Limb (tissue), 2 donors: ENCODE data around the gene OSTN.
"Not testable (repeated sequence)": the region's sequence is repeated elsewhere in the genome, so short reads cannot be mapped to it uniquely, and the experiment has no call there.

ENCODE experiments used
- DNase-seq, 2 donors: peaks; one replicate each; pipeline ENCODE4 v3.0.0-alpha.2; 2016; ENCODE audit errors: extremely low spot score in 2 of 2

The OSTN gene

DNA sequence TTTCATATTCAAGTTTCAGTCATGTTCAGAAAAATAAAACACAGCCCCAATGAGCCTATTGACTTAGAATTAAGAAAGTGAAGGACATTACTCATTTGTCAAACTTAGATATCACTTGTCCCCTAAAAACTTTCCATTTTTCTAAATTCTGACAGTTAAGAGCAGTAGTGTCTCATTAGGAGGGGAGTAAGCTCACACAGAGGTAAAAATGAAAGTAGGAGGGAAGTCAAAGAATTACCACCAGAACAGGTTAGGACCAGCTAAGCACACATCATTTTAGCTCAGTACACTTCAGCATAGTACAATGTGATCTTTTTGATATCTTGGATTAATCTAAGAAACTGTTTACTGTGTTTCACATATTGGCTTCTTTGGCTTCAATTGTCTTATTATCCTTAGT is 64.3 kb downstream of the OSTN start:
- no peak for DNase-seq

DNA sequence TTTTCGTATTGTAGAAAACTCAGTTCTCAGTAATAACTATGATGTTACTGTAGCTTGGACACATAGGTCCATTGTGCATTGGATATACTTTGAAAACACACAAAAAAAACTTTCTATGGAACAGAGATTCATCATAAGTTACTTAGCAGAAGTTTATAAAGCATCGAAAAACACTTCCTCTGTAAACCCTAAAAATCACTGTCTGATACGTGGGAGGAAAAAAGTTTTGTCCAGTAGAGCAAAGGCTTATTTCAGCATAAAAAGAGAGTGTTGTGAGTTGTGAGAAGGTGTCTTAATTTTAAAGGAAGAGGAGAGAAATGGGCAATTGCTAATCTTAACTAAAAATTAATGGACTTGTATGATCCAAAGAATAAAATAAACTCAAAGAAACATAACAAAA is 64.8 kb downstream of the OSTN start:
- DNase-seq, result no peak

GRCh38 chr3:191268737-191269136 is 69.7 kb downstream of the OSTN start:
- no peak for DNase-seq

DNA sequence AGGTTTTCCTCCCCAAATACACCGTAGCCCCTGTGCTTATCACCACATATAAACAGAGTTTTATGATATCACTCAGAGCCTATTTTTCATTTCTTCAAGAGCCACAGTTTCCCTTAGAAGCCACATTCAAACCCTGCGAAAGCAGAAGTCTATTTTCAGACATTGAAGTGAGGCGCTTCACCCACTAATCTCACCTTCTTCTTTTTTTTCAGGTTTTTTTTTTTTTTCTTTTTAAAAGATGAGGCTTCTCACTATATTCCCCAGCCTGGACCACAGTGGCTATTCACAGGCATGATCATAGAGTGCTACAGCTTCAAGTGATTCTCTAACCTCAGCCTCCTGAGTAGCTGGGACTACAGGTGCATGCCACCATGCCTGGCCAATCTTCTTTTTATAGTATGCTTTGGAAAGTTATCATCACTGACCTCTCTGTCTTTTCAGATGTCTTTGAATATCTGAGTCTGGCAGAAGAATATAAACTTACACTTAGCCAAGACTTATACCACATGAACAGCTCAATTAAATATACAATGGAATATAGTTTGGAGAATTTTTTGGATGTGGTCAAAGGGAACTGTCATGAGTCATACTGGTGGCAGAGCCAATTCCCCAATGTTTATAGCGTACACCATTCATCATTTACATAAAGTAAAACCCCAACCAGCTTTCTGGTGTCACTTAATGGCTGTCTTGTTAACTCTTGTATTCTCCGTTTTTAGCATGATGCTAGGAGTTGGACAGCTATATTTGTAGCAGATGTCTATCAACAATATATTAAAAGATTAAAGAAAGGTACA is 70.4 kb downstream of the OSTN start:
- no peak for DNase-seq

DNA sequence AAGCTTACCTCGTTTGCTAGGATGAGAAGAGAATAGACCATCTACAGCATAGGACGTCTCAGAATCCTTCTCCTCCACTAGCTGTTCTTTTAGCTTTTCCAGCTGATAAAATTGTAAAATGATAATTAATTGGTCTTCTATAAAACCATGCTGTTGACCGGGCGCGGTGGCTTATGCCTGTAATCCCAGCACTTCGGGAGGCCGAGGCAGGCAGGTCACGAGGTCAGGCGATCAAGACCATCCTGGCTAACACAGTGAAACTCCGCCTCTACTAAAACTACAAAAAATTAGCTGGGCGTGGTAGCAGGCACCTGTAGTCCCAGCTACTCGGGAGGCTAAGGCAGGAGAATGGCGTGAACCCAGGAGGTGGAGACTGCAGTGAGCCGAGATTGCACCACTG is 76.2 kb downstream of the OSTN start:
- not testable (repeated sequence) for DNase-seq

GRCh38 chr3:191275751-191276150 is 76.7 kb downstream of the OSTN start:
- no peak for DNase-seq

DNA sequence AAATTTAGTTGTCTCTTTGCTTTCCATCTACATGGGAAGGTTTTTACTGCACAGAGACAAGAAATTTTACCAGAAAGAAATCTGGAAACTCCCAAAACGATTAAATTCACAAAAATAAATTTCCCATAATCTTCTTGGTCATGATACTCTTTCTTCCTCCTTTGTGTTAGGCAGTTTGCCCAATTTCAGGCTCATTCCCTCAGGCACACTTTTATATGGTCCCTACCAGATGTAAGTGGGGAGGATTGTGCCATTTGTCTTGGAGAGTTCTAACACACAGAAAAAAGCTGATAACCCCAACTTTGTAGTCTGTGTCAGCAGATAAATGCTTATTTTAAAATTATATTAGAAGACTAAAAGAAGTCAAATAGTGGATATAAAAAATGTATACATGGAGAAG is 81.1 kb downstream of the OSTN start:
- no peak for DNase-seq

DNA sequence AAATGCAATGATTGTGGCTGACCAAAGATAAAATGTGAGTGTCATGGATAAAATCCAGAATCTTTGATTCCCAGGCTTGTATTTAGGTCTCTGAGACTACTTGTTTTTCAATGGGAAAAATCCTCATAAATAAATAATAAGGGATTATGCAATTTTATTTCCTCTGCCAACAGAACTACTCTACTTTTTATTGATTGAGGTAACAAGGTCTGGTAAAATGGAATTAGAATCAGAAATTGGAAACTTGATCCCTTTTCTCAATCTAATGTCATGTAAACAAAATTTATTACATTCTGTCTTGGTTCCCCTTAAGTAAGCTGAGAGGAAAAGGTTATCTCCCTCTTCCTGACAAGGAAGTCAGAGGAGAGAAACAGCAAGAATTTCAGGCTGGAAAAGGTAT is 81.8 kb downstream of the OSTN start:
- DNase-seq, result no peak

DNA sequence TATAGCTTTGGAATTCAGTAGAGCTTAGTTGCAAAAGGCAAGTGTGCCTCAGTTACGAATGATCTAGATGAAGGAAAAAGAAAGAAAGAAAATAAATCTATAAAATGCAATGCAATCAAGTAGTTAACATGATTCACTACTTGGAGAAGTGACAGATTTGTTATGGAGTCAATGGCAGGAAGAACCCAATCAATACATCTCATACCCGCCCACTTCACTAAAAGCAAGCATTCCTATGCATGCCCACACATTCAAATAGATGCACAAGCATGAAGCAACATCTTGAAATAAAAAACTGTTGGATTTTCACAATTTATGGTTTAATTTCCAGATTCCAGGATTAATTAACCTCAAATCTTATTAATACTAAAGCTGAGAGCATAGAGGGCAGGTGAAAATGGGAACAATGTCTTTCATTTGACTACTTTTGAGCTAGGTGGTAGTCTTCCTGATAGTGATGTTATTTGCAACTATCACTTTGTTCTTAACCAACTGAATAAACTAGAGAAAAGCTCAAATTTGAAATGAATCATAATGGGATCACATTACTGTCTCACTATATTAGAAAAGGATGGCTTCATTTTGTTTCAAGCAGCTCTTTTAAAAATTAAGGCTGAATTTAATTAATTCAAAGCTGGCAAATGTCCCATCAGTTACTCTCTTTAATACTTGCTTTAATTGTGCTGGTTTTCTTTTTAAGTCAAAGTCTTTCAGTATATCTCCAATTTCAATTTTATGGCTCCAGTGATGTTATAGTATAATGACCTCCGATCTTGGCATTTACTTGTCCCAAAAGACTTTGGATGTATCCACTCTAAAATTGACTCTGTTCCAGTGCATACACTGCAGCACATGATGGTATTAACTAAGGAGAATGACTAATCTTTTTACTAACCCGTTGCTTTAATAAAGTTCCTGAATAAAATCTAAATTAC is 83.5 kb downstream of the OSTN start:
- no peak for DNase-seq

DNA sequence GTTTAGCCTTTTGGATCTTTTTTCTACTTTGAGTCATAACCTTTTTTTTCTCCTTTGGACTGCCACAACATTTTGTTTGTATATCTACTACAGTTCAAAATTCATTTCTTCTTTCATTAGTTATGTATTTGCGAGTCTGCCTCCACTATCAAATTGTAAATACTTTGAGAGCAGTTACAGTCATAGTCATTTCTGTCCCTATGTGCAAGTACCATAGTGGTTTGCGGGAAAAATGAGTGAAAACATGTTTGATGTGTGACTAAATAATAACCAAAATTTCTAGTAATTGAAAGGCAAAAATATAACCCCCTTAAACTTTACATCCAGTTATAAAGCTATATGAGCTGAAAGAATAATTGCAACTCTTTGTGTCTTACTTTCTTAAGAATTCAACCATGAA is 84.4 kb downstream of the OSTN start:
- no peak for DNase-seq

DNA sequence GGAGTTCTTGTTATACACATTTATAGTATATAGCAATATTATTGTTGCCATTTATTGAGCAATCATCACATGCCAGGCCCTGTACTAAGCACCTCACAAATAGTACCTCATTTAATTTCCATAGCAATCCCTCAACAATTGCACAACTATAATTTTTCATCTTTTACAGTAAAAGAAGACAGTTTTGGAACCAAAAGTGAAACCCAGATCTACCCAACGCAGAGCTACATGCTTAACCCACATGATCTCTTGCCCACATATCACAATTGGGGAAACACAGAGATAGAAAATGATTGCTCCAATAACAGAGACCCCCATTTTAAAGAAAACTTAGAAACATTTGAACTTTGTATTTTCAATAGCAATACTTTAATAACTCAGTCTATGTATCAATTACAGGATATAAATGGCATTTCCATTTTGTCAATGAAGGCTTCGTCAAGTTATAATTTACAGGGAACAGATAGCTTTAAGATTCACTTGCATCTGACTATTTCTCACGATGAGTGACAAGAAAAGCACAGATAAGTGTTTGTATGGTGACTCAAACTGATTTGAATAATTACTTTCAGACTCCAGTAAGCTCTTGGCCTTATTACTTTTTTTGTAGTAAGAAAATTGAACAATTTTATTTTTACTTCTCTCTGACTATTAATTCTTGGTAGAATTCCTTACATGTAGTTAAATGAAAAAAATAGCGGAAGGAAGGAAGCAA is 91.4 kb downstream of the OSTN start:
- no peak for DNase-seq

GRCh38 chr3:191292243-191293015 is 93.4 kb downstream of the OSTN start:
- no peak for DNase-seq

GRCh38 chr3:191294291-191294690 is 95.2 kb downstream of the OSTN start:
- DNase-seq, result no peak

- DNase-seq, result no peak
These were observed 97.0 kb downstream of the OSTN start for GRCh38 chr3:191296041-191296541.

GRCh38 chr3:191298846-191299245 is 99.8 kb downstream of the OSTN start:
- no peak for DNase-seq

DNA sequence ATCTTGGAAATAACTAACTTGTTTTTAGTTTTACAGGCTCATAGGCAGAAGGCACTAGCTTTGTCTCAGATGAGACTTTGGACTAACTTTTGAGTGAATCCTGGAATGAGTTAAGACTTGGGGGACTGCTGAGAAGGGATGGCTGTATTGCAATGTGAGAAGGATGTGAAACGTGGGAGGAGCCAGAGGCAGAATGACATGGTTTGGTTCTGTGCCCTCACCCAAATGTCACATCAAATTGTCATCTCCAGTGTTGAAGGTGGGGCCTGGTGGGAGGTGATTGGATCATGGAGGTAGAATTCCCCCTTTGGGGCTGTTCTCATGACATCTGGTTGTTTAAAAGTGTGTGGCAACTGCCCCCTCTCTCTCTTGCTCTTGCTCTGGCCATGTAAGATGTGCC is 101.4 kb downstream of the OSTN start:
- no peak for DNase-seq

DNA sequence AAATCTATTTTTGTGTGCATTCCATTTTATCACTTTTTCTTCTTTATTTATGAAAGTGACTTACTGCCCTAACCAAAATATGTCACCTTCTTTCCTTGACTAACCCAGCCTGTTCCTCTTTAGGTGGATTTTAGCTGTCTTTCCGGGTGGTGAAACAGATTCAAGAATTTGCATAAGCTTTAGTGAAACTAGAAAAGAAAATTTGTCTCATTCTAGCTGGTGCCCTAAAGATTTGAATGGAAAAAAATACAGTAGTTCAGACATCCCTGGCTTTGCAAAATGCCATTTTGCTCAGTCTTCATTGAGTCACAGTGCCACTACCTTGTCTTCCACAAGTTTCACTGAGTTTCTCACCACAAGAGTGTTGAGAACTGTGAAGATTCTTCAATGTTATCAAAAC is 102.0 kb downstream of the OSTN start:
- no peak for DNase-seq

DNA sequence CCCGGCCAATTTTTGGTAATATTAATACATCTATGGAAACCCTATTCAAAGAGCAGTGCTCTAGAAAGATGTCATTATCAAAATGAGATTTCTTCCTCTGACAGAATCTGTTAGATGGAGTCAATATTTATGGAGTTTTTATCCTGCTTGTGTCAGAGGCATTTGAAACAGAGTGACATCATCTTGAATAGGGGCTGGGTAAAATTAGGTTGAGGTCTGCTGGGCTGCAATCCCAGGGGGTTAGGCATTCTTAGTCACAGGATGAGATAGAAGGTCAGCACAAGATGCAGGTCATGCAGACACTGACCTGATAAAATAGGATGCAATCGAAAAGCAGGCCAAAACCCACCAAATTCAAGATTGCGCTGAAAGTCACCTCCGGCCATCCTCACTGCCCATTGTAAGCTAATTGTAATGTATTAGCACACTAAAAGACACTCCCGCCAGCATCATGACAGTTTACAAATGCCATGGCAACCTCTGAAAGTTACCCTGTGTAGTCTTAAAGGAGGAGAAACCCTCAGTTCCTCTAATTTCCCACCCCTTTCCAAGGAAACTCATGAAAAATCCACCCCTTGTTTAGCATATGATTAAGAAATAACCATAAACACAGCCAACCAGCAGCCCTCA is 102.9 kb downstream of the OSTN start:
- no peak for DNase-seq

GRCh38 chr3:191302451-191302850 is 103.4 kb downstream of the OSTN start:
- DNase-seq, result no peak

GRCh38 chr3:191303596-191303995 is 104.6 kb downstream of the OSTN start:
- no peak for DNase-seq

- DNase-seq, result no peak
These were observed 107.4 kb downstream of the OSTN start for GRCh38 chr3:191306428-191306827.
